Fibroblast of the conjunctiva (primary cell): Measurements from ENCODE around the gene PALM.
"Not testable (repeated sequence)": the region's sequence is repeated elsewhere in the genome, so short reads cannot be mapped to it uniquely, and the experiment has no call there.

Experiments used
- DNase-seq: peaks from one replicate; pipeline ENCODE4 v3.0.0-alpha.2; 2010; ENCODE audit warnings: low read depth

Gene PALM, protein sequence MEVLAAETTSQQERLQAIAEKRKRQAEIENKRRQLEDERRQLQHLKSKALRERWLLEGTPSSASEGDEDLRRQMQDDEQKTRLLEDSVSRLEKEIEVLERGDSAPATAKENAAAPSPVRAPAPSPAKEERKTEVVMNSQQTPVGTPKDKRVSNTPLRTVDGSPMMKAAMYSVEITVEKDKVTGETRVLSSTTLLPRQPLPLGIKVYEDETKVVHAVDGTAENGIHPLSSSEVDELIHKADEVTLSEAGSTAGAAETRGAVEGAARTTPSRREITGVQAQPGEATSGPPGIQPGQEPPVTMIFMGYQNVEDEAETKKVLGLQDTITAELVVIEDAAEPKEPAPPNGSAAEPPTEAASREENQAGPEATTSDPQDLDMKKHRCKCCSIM

DNA sequence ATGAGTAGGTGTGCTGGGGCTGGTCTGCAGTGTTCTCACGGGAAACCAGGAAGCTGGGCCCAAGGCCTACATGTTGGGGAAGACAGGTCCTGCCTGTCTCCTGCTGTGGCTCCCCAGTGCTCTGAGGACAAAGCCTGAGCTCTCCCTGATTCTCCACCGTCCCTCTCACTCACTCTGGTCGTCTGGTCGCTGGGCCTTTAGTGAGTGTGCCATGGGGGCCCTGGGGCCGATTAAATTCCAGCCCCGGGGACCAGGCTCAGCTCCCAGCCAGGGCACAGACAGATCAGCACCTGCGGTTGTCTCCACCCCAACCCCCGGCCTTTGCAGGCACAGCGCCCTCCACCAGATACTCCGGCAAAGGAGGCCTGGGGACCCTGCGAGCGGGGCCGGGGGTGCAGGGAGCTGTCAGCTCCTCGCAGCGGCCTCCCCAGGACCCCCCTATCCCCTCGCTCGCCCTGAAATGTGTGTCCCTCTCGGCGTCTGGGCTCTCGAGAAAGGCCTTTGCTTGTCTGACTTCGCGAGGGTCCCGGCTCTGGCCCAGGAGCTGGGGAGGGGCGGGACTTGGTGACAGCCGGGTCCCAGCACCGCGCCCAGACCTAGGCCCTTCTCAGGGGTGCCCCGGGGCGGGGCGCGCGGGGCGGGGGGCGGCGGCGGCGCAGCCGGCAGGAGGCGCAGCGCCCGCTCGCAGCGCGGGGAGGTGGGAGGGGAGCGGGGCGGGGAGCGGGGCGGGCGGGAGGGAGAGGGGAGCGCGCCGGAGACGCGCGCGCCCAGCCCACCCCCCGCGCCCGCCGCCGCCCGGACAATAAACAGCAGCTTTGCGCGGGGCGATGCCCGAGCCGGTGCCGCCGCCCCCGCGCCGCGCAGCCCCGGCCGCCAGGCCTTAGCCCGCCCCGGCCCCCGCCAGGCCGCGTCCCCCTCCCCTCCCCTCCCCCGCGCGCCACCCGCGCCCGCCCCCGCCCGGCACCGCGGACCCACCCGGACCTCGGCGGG is at the start of gene PALM:
Gene PALM, plus strand, starts transcription at position 782 of the 990 bp plus-strand sequence. CDS start 212 bp downstream, outside the sequence.
- DNase-seq, result no peak

DNA sequence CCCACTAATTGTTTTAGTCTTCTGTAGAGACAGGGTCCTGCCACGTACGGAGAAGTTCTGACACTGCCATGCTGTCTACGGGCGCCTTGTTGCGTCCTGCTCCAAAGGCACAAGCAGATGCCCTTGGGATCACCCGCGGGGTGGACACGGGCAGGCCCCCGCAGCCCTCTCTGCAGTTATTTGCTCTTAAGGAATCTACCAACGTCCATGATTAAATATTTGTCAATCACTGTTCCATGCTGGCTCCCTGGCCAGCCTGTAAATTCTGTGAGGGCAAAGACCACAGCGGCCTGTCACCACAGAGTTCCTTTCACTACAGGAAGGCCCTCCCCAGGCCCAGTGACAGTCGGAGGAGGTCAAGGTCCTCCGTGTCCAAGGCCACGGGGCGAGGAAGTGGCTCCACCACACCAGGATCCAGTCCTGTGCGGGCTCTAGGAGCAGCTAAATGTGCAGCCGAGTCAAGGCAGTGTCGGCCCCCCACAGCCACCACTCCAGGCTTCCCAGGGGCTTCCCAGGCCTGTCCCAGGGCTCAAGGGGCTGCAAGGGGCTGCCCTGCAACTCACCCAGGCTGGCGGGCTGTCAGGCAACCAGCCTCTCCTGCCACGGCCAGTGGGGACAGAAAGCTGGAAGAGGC is 47.8 kb upstream of the PALM start:
- no peak for DNase-seq

- no peak for DNase-seq
These were observed 47.1 kb upstream of the PALM start for GRCh38 chr19:661427-662196.

DNA sequence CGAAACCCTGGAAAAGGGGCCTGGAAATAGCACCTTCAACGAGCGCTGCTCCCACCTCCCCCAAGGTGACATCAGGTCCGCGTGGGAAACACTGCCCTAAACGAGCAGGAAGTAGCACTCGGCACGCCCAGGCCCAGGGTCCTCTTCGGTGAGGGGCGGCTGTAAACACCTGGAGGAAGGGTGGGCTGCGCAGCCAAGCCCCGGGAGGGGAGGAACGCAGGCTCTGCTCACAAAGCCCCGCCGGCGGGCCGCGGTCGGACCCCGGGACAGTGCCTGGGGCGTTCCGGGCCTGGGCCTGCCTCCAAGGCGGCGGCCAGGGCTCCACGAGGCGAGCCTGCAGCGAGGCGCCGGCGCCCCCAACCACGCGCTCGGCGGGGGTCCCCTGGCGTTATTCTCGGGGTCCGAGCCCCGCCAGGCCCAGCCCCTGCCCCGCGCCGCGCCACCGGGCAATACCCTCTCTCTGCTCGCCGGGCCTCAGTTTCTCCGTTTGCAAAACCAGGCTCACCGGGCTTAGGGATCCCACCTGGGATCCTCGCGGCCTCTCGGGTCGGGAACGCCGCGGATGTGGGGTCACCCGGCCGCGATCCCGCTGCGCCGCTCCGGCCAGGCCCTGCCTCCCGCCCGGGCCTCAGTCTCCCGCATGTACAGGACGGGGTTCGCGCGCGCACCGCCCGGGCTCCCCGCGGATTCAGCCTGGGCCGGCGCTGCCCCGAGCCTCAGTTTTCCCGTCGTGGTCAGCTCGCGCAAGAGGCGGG is 46.4 kb upstream of the PALM start:
- no peak for DNase-seq

- DNase-seq, result peak; percentile 75
These were observed 45.6 kb upstream of the PALM start, which contains the start of gene RNF126 for GRCh38 chr19:662962-663681. Gene RNF126 (minus strand): TSS chr19:663214. CDS start chr19:663121, 93 bp downstream.

- no peak for DNase-seq
These were observed 45.0 kb upstream of the PALM start for GRCh38 chr19:663682-664117.

DNA sequence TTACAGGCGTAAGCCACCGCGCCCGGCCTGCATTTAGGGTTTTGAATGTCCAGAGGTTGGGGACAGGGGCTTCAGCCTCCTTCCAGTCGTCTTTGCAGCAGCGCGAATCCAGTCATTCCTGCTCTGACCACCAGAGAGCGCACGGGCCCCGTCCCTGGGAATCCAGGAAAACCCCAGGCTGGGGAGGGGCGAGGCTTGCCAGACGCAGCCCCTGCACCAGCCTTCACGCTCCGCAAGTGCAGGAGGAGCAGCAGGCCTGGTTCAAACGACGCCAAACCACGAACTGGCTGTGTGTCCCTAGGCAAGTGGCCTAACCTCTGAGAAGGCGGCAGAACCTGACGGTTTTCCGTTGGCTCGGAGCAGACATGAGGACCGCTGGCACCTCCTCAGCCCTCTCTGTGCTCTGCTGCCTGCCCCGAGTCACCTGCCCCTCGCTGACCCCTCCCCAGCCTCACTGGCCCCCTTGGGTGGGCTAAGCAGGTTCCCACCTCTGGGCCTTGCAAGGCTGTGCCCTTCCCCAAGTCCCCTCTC is 43.8 kb upstream of the PALM start:
- DNase-seq, result peak; percentile 49

DNA sequence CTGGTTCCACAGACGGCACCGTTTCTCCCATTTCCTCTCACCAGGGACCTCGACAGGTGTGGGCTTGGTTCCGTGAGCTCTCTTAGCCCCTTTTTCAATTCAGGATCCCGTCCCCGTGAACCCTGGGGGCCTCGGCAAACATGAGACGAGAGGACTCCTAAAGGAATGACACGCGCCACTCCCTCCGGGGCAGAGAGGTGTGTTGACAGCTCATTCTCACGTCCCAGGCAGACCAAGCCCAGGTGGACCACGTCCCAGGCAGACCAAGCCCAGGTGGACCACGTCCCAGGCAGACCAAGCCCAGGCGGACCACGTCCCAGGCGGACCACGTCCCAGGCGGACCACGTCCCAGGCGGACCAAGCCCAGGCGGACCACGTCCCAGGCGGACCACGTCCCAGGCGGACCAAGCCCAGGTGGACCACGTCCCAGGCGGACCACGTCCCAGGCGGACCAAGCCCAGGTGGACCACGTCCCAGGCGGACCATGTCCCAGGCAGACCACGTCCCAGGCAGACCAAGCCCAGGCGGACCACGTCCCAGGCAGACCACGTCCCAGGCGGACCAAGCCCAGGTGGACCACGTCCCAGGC is 41.7 kb upstream of the PALM start:
- not testable (repeated sequence) for DNase-seq

GRCh38 chr19:668675-669434 is 39.9 kb upstream of the PALM start:
- not testable (repeated sequence) for DNase-seq

- DNase-seq, result no peak
These were observed 38.1 kb upstream of the PALM start for GRCh38 chr19:670609-671075.

DNA sequence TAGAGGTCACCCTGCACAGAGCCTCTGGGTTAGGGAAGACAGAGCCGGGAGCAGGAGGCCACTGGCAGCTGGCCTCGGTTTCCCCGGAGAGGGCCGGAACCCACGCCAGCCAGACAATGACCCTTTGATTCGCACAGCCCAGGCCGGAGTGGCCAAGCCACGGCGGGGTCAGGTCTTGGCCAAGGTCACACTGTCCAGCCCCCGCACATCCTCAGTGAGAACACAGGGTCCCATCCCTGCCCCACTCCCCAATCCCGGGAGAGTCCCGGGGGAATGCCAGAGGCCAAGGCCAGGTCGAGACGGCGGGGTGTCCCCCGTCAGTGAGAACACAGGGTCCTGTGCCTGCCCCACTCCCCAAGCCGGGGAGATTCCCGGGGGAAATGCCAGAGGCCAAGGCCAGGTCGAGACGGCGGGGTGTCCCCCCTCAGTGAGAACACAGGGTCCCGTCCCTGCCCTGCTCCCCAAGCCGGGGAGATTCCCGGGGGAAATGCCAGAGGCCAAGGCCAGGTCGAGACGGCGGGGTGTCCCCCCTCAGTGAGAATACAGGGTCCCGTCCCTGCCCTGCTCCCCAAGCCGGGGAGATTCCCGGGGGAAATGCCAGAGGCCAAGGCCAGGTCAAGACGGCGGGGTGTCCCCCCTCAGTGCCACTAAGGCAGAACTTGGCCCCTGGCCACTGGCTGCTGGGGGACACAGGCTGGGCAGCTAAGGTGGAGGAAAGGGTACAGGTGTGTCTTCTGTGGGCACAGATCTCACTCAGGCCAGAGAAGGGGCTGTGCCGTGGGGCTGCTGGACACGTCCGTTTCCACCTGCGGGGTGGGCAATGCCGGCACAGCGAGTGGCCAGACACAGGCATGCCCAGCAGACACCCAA is 34.2 kb upstream of the PALM start:
- no peak for DNase-seq

DNA sequence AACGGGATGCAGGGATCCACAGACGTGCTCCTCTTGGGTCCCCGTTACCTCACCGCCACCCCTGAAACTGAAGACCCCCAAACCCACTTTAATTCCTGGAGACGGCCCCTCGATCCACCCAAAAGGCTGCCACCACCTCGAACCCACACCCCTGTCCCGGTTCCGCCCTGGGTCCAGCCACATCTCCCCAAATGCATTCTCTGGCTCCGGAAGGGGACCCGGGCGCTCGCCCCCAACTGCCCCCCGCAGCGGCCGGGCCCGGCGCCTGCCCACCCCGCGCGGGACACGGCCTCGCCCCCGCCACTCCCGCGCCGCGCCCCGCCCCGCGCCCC is 32.8 kb upstream of the PALM start:
- DNase-seq, result no peak

DNA sequence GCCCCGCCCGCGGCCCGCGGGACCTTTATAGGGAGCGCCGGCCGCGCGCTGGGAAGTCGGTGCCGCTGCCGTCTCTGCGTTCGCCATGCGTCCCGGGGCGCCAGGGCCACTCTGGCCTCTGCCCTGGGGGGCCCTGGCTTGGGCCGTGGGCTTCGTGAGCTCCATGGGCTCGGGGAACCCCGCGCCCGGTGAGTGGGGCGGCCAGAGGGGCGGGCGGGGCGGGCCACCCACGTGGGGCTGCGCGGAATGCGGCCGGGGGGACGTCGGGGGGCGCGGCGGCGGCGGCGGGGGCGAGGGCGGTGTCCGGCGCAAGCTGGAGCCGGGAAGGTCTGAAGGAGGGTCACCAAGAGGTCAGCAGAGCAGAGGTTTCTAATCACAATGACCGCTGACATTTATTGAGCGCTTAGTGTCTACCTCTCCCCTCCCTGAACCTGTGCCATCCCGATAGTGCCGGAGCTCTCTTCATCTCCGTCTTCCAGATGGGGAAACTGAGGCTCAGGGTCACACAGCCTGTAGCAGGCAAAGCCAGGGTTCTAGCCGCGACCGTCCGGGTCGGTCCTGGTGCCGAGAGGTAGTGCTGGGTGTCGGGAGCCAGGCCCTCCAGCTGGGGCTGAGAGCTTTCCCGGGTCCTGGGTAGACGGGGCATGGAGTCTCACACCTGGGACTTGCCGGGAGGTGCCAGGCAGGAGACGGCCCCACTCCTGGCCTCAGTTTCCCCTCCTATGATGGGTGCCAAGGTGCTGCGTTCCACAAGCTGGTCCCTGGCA is 32.2 kb upstream of the PALM start, which contains the start of gene FSTL3:
Gene FSTL3, plus strand, starts transcription at position 54 of the 767 bp plus-strand sequence. Its CDS starts 32 bp downstream, at position 86.
- no peak for DNase-seq

- peak; percentile 68 for DNase-seq
These were observed 31.5 kb upstream of the PALM start for GRCh38 chr19:677201-677600.

GRCh38 chr19:677601-678436 is 30.9 kb upstream of the PALM start:
- DNase-seq, result no peak
